Mucosa of descending colon (tissue), 3 donors: ENCODE measurements around the gene HLA-DQA1. TPM values are rescaled to one million over a fixed set of nuclear protein-coding genes. Genes with fewer than 3 reads are reported as not detected.

ENCODE experiments used
- ATAC-seq: fragments of 200-7000 bp; cut with Tn5 transposase; one replicate; pipeline ENCODE4 v1.9.1; 2020; ENCODE audit warnings: mild to moderate bottlenecking, moderate library complexity
- DNase-seq, 3 donors: peaks; one replicate each; pipeline ENCODE4 v3.0.0-alpha.2; 2020
- H3K36me3 ChIP-seq: fragments of 200-600 bp; one replicate; pipeline ENCODE4 v1.8.0; 2021; ENCODE audit warnings: low read depth, mild to moderate bottlenecking
- H3K4me1 ChIP-seq: fragments of 200-600 bp; one replicate; pipeline ENCODE4 v1.8.0; 2021; ENCODE audit warnings: low read depth, mild to moderate bottlenecking
- H3K4me3 ChIP-seq: fragments of 200-600 bp; one replicate; pipeline ENCODE4 v1.8.0; 2021; ENCODE audit warnings: mild to moderate bottlenecking
- H3K9me3 ChIP-seq: fragments of 200-600 bp; one replicate; pipeline ENCODE4 v1.8.0; 2021; ENCODE audit warnings: mild to moderate bottlenecking
- intact Hi-C, 2 donors: fragments of 100-400 bp; cut with DNase I in 1 of 2; cut with micrococcal nuclease in 1 of 2; formaldehyde crosslinking; loops; one replicate each; pipeline versions ENCODE4 v1.11.0 to v1.11.1; 2022; cut with DNase I, micrococcal nuclease
- total RNA-seq, 3 donors: library from RNA; stranded (reverse); fragmentation: NEBNext Ultra II Directional in 2 of 3; extraction: Animal tissue kit (Norgen Biotek cat#: 25700) in 2 of 3; gene quantifications; one replicate each; pipeline versions ENCODE4 v1.2.1 to v1.2.4, GENCODE V29; 2021 to 2023
- TF ChIP-seq, protein P1 (sequence below): fragments of 200-600 bp; IDR thresholded peaks from one replicate; pipeline ENCODE4 v1.8.0; 2022; ENCODE audit warnings: antibody characterized with exemption, mild to moderate bottlenecking
- donor health status: DM: no; HTN: no; CAD: no; lungs with moderate emphysema.
- donor health status: DM: no; HTN: no; CAD: no.
- donor health status: DM: no; HTN: yes; CAD: no.

Gene HLA-DQA1
- total RNA-seq, 3 donors from 2014 or later = 9.9 to 36.2 (median 24.1) TPM

DNA sequence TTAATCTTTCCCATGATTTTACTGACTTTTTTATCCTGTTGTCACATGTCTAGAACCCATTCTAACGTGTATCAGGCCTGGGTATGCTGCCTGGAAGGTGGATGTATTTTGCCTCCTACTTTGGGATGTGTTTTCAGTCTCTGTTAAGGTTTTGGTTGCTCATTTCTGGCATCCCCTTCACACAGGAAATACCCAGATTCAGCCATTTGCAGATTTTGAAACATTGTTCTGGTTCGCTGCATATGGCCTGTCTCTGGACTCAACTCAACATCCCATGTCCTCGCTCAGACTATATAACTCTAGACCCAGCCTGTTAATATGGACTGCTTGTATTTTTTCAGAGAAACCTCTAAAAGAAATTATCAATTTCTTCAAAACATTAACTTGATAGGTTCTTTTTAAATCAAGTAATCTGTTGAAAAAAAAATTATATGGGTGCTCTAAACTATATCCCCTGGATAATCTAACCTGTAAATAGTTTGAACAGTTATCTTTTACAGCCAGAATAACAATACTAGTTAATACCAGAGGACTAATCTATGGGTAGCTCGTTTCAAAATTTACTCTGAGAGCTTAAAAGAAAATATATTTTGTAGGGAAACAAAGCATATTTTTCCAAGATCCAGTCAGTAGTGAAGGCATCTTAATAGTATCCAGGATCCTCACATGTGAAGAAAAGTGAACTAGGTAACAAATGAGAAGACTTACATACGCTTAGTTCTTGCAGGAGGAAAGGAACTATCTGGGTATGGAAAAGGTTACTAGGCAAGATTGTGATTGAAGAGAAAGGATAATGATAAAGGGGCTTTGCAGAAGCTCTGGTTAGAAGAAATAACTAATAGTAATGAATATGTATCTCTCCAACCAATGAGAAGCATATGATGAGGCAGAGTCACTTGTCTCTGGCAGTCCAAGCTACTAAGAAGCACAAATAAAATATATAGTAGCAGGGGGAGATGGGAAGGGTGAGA is 52.6 kb downstream of the HLA-DQA1 start:
- intact Hi-C loops = loop anchor here in 1 of 2 donors (10.0 kb wide), 1 partner anchor 445 kb away; no protein-coding TSS in a partner anchor
- Histone ChIP-seq H3K4me1 (no peaks in the 10 kb centered on the region), H3K9me3 (no peaks in the 10 kb centered on the region), H3K36me3 (no peaks in the 10 kb centered on the region), H3K4me3 (no peak overlapping the region)
- ATAC-seq (peak; percentile 55), DNase-seq (no peak)
- TF ChIP-seq, protein P1, sequence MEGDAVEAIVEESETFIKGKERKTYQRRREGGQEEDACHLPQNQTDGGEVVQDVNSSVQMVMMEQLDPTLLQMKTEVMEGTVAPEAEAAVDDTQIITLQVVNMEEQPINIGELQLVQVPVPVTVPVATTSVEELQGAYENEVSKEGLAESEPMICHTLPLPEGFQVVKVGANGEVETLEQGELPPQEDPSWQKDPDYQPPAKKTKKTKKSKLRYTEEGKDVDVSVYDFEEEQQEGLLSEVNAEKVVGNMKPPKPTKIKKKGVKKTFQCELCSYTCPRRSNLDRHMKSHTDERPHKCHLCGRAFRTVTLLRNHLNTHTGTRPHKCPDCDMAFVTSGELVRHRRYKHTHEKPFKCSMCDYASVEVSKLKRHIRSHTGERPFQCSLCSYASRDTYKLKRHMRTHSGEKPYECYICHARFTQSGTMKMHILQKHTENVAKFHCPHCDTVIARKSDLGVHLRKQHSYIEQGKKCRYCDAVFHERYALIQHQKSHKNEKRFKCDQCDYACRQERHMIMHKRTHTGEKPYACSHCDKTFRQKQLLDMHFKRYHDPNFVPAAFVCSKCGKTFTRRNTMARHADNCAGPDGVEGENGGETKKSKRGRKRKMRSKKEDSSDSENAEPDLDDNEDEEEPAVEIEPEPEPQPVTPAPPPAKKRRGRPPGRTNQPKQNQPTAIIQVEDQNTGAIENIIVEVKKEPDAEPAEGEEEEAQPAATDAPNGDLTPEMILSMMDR = no peak

DNA sequence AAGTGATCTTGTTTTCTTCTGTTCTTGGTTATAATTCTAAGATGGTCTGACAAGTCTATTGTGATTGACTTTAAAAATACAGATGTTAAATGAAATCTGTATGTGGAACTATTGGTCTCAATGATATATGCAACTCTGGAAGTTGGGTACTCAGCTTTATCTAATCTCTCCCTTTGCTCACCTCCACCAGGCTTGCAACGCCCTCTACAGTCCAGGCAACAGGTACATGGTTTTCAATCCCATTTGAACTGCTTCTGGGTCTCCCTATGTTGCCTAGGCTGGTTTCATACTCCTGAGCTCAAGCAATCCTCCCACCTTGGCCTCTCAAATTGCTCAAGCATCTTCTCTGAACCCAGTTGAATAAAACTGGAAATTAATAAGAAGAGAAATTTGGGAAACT is 54.8 kb downstream of the HLA-DQA1 start:
- Histone ChIP-seq H3K4me3 (no peak overlapping the region), H3K36me3 (no peaks in the 10 kb centered on the region), H3K4me1 (no peaks in the 10 kb centered on the region), H3K9me3 (no peaks in the 10 kb centered on the region)
- DNase-seq (peak in 2 of 3 donors; percentile 42 to 58), ATAC-seq (peak; percentile 83)
- TF ChIP-seq, protein P1 = peak; percentile 17
- intact Hi-C loops = loop anchor here in 1 of 2 donors (10.0 kb wide), 1 partner anchor 447 kb away; no protein-coding TSS in a partner anchor

Other genes starting within 250 kb of the HLA-DQA1 start
- gene BTNL2, start 230.2 kb upstream of the HLA-DQA1 start, total RNA-seq = not detected
- 100 to 1,000 TPM in 2 of 3 donors, 10 to 100 TPM in 1; 69.0 to 333 (median 115) TPM for gene HLA-DRA, start 197.5 kb upstream of the HLA-DQA1 start, total RNA-seq
- 10 to 100 TPM in 2 of 3 donors, 1 to 10 TPM in 1; 2.1 to 50.3 (median 28.8) TPM for gene HLA-DRB5, start 107.1 kb upstream of the HLA-DQA1 start, total RNA-seq
- 100 to 1,000 TPM in 1 of 3 donors, 10 to 100 TPM in 2; 26.9 to 169 (median 89.6) TPM for gene HLA-DRB1, start 47.6 kb upstream of the HLA-DQA1 start, total RNA-seq
- gene HLA-DQB1, start 29.3 kb downstream of the HLA-DQA1 start, total RNA-seq = 10 to 100 TPM in 2 of 3 donors, 1 to 10 TPM in 1; 4.7 to 18.6 (median 14.9) TPM
- gene HLA-DQA2, start 104.0 kb downstream of the HLA-DQA1 start, total RNA-seq = 1 to 10 TPM in 1 of 3 donors, not detected in 2; 1.6 TPM
- gene HLA-DQB2, start 126.1 kb downstream of the HLA-DQA1 start, total RNA-seq = 1 to 10 TPM in 1 of 3 donors, not detected in 2; 1.1 TPM
- under 1 TPM in 2 of 3 donors, not detected in 1; 0.38 to 0.87 TPM for gene HLA-DOB, start 179.6 kb downstream of the HLA-DQA1 start, total RNA-seq
- gene TAP2, start 201.3 kb downstream of the HLA-DQA1 start, total RNA-seq = 100 to 1,000 TPM in 1 of 3 donors, 10 to 100 TPM in 2; 47.4 to 179 (median 52.7) TPM
- 100 to 1,000 TPM in 2 of 3 donors, 10 to 100 TPM in 1; 94.7 to 199 (median 117) TPM for gene PSMB8, start 206.6 kb downstream of the HLA-DQA1 start, total RNA-seq
- 100 to 1,000 TPM in 1 of 3 donors, 10 to 100 TPM in 2; 69.5 to 131 (median 91.3) TPM for gene TAP1, start 216.3 kb downstream of the HLA-DQA1 start, total RNA-seq
- 100 to 1,000 TPM in 1 of 3 donors, 10 to 100 TPM in 2; 37.4 to 108 (median 39.0) TPM for gene PSMB9, start 216.8 kb downstream of the HLA-DQA1 start, total RNA-seq